ENCODE results near the gene ZFP62. TPM values are rescaled to one million over a fixed set of nuclear protein-coding genes. Genes with fewer than 3 reads are reported as not detected.

Gene ZFP62
- total and polyA plus RNA-seq, 2 of the 8 experiments (the other 6 are each of a cell fraction or from before 2014, with no cell fraction given): 9.3 to 38.5 TPM

DNA sequence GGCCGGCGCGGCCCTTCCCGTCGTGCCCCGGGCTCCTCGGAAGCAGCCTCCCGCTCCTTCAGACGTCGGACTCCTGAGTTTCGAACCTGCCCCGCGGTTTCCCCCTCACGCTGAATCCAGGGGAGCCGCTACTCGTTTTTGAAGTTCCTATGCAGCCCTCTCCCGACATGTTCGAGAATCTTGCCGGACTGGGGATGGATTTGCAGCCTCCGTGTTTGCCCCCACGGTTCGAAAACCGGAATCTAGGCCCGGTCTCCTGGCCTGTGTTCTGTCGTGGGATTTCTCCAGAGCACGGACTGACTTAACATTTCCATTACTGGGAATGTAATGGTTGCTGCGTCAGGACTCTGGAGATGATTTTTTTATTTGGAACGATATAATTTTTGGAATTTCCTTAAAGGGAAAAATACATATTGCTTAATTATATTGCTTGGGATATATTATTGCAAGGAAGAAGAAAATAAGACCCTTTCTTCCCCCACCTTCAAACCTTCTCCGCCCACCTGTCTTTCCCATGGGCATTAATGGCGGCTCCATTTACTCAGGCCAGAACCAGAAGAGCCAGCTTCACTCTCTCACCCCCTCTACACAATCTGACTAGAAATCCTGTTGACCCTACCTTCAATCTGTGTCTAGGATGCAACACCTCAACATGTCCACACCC, 50.0 kb downstream of the ZFP62 start:
- H3K23ac ChIP-seq (ENCODE audit: insufficient read length): no peak overlapping the region
- no peak overlapping the region for H3K18ac ChIP-seq (ENCODE audit: extremely low read depth, low read length)
- H2BK15ac ChIP-seq (ENCODE audit: low read length): 0 out of 2 replicates have a peak overlapping the region, but pooled peaks have one; percentile 1
- DNase-seq (ENCODE audit: low read depth in 1 of 2, low spot score in 2 of 2) (no peak), FAIRE-seq (no peak)
- peak overlapping the region in 3 of 4 experiments; percentile 44 to 93 (median 88); a peak in 3 of 7 replicates for H3K9ac ChIP-seq (replicated peaks in 1 of 4; ENCODE audit: extremely low read depth in 1 of 4, low read depth in 3 of 4, low read length in 3 of 4)
- H3K79me1 ChIP-seq (ENCODE audit: low read depth, low read length): peaks cover 11% of the 10 kb centered on the region
- CTCF ChIA-PET (ENCODE audit: partially characterized antibody): interaction anchor here (0.8 to 1.3 kb wide), 2 partner anchors 9 to 50 kb away, joined by 3 read pairs; partner anchors contain the start of gene ZFP62
- H2BK120ac ChIP-seq (replicated peaks; ENCODE audit: low read depth, low read length): no peak overlapping the region
- TF ChIP-seq SAP30 (IDR thresholded peaks at IDR 0.05; ENCODE audit: insufficient read depth, insufficient replicate concordance, low read length) (peak; percentile 11), RBBP5 (IDR thresholded peaks at IDR 0.05; ENCODE audit: borderline replicate concordance, low read depth, low read length) (peak; percentile 13; the same call in 1 of the 2 replicates), POU5F1 (IDR thresholded peaks at IDR 0.05; ENCODE audit: low read depth, low read length) (no peak), ASH2L (IDR thresholded peaks at IDR 0.05; ENCODE audit: low read length) (peak; percentile 21), CBX5 (IDR thresholded peaks at IDR 0.05; ENCODE audit: low read depth, low read length) (no peak), TBP (IDR thresholded peaks at IDR 0.05; ENCODE audit: low read depth, low read length) (peak; percentile 18; the same call in 1 of the 2 replicates), TCF12 (IDR thresholded peaks at IDR 0.05; ENCODE audit: low read depth, low read length) (0 out of 2 replicates have a peak, but pooled peaks have one; percentile 25)
- TF ChIP-seq, protein P1, sequence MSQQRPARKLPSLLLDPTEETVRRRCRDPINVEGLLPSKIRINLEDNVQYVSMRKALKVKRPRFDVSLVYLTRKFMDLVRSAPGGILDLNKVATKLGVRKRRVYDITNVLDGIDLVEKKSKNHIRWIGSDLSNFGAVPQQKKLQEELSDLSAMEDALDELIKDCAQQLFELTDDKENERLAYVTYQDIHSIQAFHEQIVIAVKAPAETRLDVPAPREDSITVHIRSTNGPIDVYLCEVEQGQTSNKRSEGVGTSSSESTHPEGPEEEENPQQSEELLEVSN (IDR thresholded peaks at IDR 0.05): peak; percentile 47; the same call in 1 of the 2 replicates
- H3K9me3 ChIP-seq (ENCODE audit: insufficient read depth in 2 of 2, low read depth in 1 of 2, low read length in 1 of 2): no peaks in the 10 kb centered on the region
- H2BK20ac ChIP-seq (ENCODE audit: low read length): no peak overlapping the region
- peak overlapping the region; percentile 70 for H3K4ac ChIP-seq (replicated peaks; ENCODE audit: insufficient read length, low read depth, low read length)
- H3K23me2 ChIP-seq (ENCODE audit: low read depth, low read length): peaks cover 5% of the 10 kb centered on the region; the same call in 1 of the 2 replicates
- H3K4me1 ChIP-seq (replicated peaks in 1 of 4; ENCODE audit: control insufficient read depth in 3 of 4, insufficient read depth in 4 of 4, low read length in 3 of 4): peaks cover 3 to 26% (median 10%) of the 10 kb centered on the region in 4 experiments; a peak in 6 of 7 replicates
- H3K4me3 ChIP-seq (ENCODE audit: extremely low read depth in 1 of 4, insufficient read depth in 2 of 4, low read depth in 3 of 4, low read length in 4 of 4): peak overlapping the region; percentile 53 to 79 (median 69)
- peak overlapping the region; percentile 96 for H3K27ac ChIP-seq (ENCODE audit: low read depth, low read length)
- H2BK12ac ChIP-seq (ENCODE audit: low read depth, low read length): no peak overlapping the region
- peak overlapping the region; percentile 83; the same call in 1 of the 2 replicates for H2AFZ ChIP-seq (ENCODE audit: low read length)
- H3K56ac ChIP-seq (replicated peaks; ENCODE audit: insufficient read length, low read depth, low read length): no peak overlapping the region
- no peaks in the 10 kb centered on the region for H4K20me1 ChIP-seq (replicated peaks in 1 of 2; ENCODE audit: control insufficient read depth in 1 of 2, insufficient read depth in 2 of 2, low read length in 2 of 2)
- POLR2A ChIA-PET (ENCODE audit: partially characterized antibody): interaction anchor here (0.7 to 4.0 kb wide), 11 partner anchors 9 to 288 kb away, joined by 3 to 21 read pairs (median 5); partner anchors contain the start of gene ZFP62
- H2BK5ac ChIP-seq (ENCODE audit: low read depth, low read length): peak overlapping the region; percentile 98; the same call in 1 of the 2 replicates
- no peaks in the 10 kb centered on the region for H3K36me3 ChIP-seq (ENCODE audit: control insufficient read depth in 2 of 4, insufficient read depth in 4 of 4, low read length in 3 of 4)
- peak overlapping the region; percentile 71 to 72 for H3K4me2 ChIP-seq (ENCODE audit: insufficient read depth in 1 of 2, low read depth in 2 of 2, low read length in 2 of 2)
- H3K14ac ChIP-seq (ENCODE audit: insufficient read length): no peak overlapping the region
- H4K5ac ChIP-seq (ENCODE audit: insufficient read length, low read depth, low read length): peak overlapping the region; percentile 7
- H4K91ac ChIP-seq (replicated peaks; ENCODE audit: insufficient read length, low read length): no peak overlapping the region
- peak overlapping the region; percentile 82; the same call in 1 of the 2 replicates for H2AK5ac ChIP-seq (ENCODE audit: low read depth, low read length)
- H4K8ac ChIP-seq (ENCODE audit: extremely low read depth, insufficient read depth, low read length): no peak overlapping the region; the same call in 1 of the 2 replicates
- no peaks in the 10 kb centered on the region; a peak in 1 of 7 replicates for H3K27me3 ChIP-seq (replicated peaks in 1 of 4; ENCODE audit: control insufficient read depth in 3 of 4, extremely low read depth in 1 of 4, insufficient read depth in 3 of 4, low read length in 3 of 4)
- H3K79me2 ChIP-seq (ENCODE audit: control insufficient read depth in 1 of 2, insufficient read depth in 2 of 2, low read length in 2 of 2): peaks cover 7 to 32% of the 10 kb centered on the region in 2 experiments
- WGBS, 2 experiments (ENCODE audit: extremely low coverage in 1 of 2, insufficient coverage in 1 of 2, insufficient read length in 1 of 2, insufficient replicate concordance in 2 of 2, low coverage in 1 of 2, low lambda C conversion rate in 2 of 2, missing lambda C conversion rate in 1 of 2): 7% methylated on average over 30 of the region's 30 CpGs; no CpG with 5 or more reads in 1 of the 2 experiments

Data from H1 (cell line).